Nephron progenitor cell (in vitro differentiated cells): Measurements from ENCODE around the gene LRRC18.

Source experiments
- DNase-seq: peaks from one replicate; pipeline ENCODE4 v3.0.0; 2021
- H3K27ac Mint-ChIP-seq: 2 replicates; pipeline ENCODE4 v1.8.0; 2021; ENCODE audit warnings: mild to moderate bottlenecking, moderate library complexity, mixed read lengths
- H3K27me3 Mint-ChIP-seq: 2 replicates; pipeline ENCODE4 v1.8.0; 2021; ENCODE audit warnings: mild to moderate bottlenecking, low read depth, mixed read lengths; ENCODE audit not compliant: poor library complexity
- H3K36me3 Mint-ChIP-seq: 2 replicates; pipeline ENCODE4 v1.8.0; 2021; ENCODE audit warnings: low read depth, mixed read lengths
- H3K4me1 Mint-ChIP-seq: 2 replicates; pipeline ENCODE4 v1.8.0; 2021; ENCODE audit warnings: mixed read lengths
- H3K4me3 Mint-ChIP-seq: 2 replicates; pipeline ENCODE4 v1.8.0; 2021; ENCODE audit warnings: mild to moderate bottlenecking, moderate library complexity, mixed read lengths
- H3K9me3 Mint-ChIP-seq: 2 replicates; pipeline ENCODE4 v1.8.0; 2021; ENCODE audit warnings: mild to moderate bottlenecking, moderate library complexity, mixed read lengths
- CTCF ChIP-seq: fragments of 200-600 bp; sonication (generic); IDR thresholded peaks from 2 replicates; pipeline ENCODE4 v1.5.0; 2021; ENCODE audit warnings: antibody characterized with exemption

Gene LRRC18

GRCh38 chr10:48978318-48978717 lies 38.7 kb upstream of the LRRC18 start:
- H3K4me1 Mint-ChIP-seq: peaks cover 23% of the 10 kb centered on the region
- no peaks in the 10 kb centered on the region for H3K36me3 Mint-ChIP-seq
- H3K4me3 Mint-ChIP-seq: no peak overlapping the region

GRCh38 chr10:48976196-48976595 lies 36.6 kb upstream of the LRRC18 start:
- no peak for DNase-seq
- peaks cover 2% of the 10 kb centered on the region for H3K4me1 Mint-ChIP-seq

More at GRCh38 chr10:48978318-48978717, 38.7 kb upstream of the LRRC18 start:
- peaks cover 58% of the 10 kb centered on the region for H3K27me3 Mint-ChIP-seq
- no peak for TF ChIP-seq CTCF
- no peak for DNase-seq
- no peaks in the 10 kb centered on the region for H3K9me3 Mint-ChIP-seq
- no peak overlapping the region for H3K27ac Mint-ChIP-seq

GRCh38 chr10:48974510-48975156 lies 35.0 kb upstream of the LRRC18 start:
- no peak overlapping the region for H3K27ac Mint-ChIP-seq

More at GRCh38 chr10:48976196-48976595, 36.6 kb upstream of the LRRC18 start:
- Mint-ChIP-seq H3K4me3 (no peak overlapping the region), H3K36me3 (no peaks in the 10 kb centered on the region), H3K27ac (no peak overlapping the region), H3K9me3 (no peaks in the 10 kb centered on the region), H3K27me3 (peaks cover 65% of the 10 kb centered on the region)
- TF ChIP-seq CTCF: no peak

GRCh38 chr10:48973065-48973464 lies 33.4 kb upstream of the LRRC18 start:
- no peak overlapping the region for H3K4me3 Mint-ChIP-seq
- no peak overlapping the region for H3K27ac Mint-ChIP-seq
- no peaks in the 10 kb centered on the region for H3K4me1 Mint-ChIP-seq

More at GRCh38 chr10:48974510-48975156, 35.0 kb upstream of the LRRC18 start:
- Mint-ChIP-seq H3K4me1 (no peaks in the 10 kb centered on the region), H3K4me3 (no peak overlapping the region), H3K27me3 (peaks cover 72% of the 10 kb centered on the region), H3K9me3 (no peaks in the 10 kb centered on the region), H3K36me3 (no peaks in the 10 kb centered on the region)
- no peak for DNase-seq
- TF ChIP-seq CTCF: no peak

GRCh38 chr10:48970654-48971053 lies 31.0 kb upstream of the LRRC18 start:
- no peaks in the 10 kb centered on the region for H3K4me1 Mint-ChIP-seq
- peaks cover 56% of the 10 kb centered on the region for H3K27me3 Mint-ChIP-seq
- H3K27ac Mint-ChIP-seq: no peak overlapping the region
- no peak for DNase-seq
- H3K4me3 Mint-ChIP-seq: no peak overlapping the region
- no peaks in the 10 kb centered on the region for H3K9me3 Mint-ChIP-seq
- no peaks in the 10 kb centered on the region for H3K36me3 Mint-ChIP-seq
- TF ChIP-seq CTCF: no peak

More at GRCh38 chr10:48973065-48973464, 33.4 kb upstream of the LRRC18 start:
- Mint-ChIP-seq H3K27me3 (peaks cover 64% of the 10 kb centered on the region), H3K36me3 (no peaks in the 10 kb centered on the region), H3K9me3 (no peaks in the 10 kb centered on the region)
- DNase-seq: no peak
- TF ChIP-seq CTCF: no peak

- Mint-ChIP-seq H3K9me3 (no peaks in the 10 kb centered on the region), H3K4me1 (no peaks in the 10 kb centered on the region), H3K4me3 (no peak overlapping the region), H3K27me3 (peaks cover 56% of the 10 kb centered on the region), H3K27ac (no peak overlapping the region), H3K36me3 (no peaks in the 10 kb centered on the region)
- no peak for DNase-seq
- no peak for TF ChIP-seq CTCF
These were observed 30.4 kb upstream of the LRRC18 start for GRCh38 chr10:48970046-48970445.
